B cell (primary cell): Measurements from ENCODE around the gene STUM. TPM values are rescaled to one million over a fixed set of nuclear protein-coding genes. Genes with fewer than 3 reads are reported as not detected.

Experiments used
- ATAC-seq: fragments of 200-7000 bp; cut with Tn5 transposase; one replicate; pipeline ENCODE4 v1.10.0; 2021; ENCODE audit warnings: low read depth, mild to moderate bottlenecking, moderate number of reproducible peaks, moderate library complexity
- CTCF ChIA-PET: fragments of 350-600 bp; sonication (Branson Sonifier 250); formaldehyde crosslinking; loops from one replicate; lab custom pipeline; 2021; ENCODE audit warnings: antibody characterized with exemption, inconsistent platforms; lab: Charles Lee
- POLR2A ChIA-PET: fragments of 350-600 bp; sonication (Branson Sonifier 250); formaldehyde crosslinking; loops from one replicate; lab custom pipeline; 2021; ENCODE audit warnings: antibody characterized with exemption; lab: Charles Lee
- DNase-seq: peaks from one replicate; pipeline ENCODE4 v3.0.0; 2013
- H2AFZ ChIP-seq: 2 replicates; pipeline ENCODE4 v1.6.1; 2012; ENCODE audit warnings: mild to moderate bottlenecking, low read depth, low read length; ENCODE audit not compliant: insufficient read depth, poor library complexity, severe bottlenecking
- H3K27ac ChIP-seq, 2 donors: 1 replicate in 1 of 2; 2 replicates in 1 of 2; pipeline ENCODE4 v1.5.1; 2012 to 2013; ENCODE audit warnings: low read length in 2 of 2, mild to moderate bottlenecking in 2 of 2, moderate library complexity in 1 of 2
- H3K27me3 ChIP-seq, 4 experiments: fragments of 200-600 bp in 1 of 4; sonication (generic) in 1 of 4; replicated peaks in 1 of 4; 1 replicate in 2 of 4; 2 replicates in 2 of 4; pipeline versions ENCODE4 v1.6.1 to v1.7.0; 2013 to 2016; ENCODE audit warnings: low read length in 3 of 4, mild to moderate bottlenecking in 2 of 4, mixed read lengths in 1 of 4, moderate library complexity in 1 of 4; ENCODE audit not compliant: insufficient read depth in 4 of 4, control insufficient read depth in 3 of 4; ENCODE audit errors: control extremely low read depth in 1 of 4
- H3K36me3 ChIP-seq, 2 experiments: replicated peaks in 1 of 2; 1 replicate in 1 of 2; 2 replicates in 1 of 2; pipeline versions ENCODE4 v1.6.1 to v1.7.1; 2013; ENCODE audit warnings: low read length in 1 of 2; ENCODE audit not compliant: insufficient read depth in 2 of 2, control insufficient read depth in 1 of 2; ENCODE audit errors: control extremely low read depth in 1 of 2, extremely low read depth in 1 of 2
- H3K4me1 ChIP-seq, 2 donors: fragments of 200-600 bp in 1 of 2; sonication (generic) in 1 of 2; 1 replicate in 1 of 2; 2 replicates in 1 of 2; pipeline versions ENCODE4 v1.5.1 to v1.6.1; 2013 to 2017; ENCODE audit warnings: low read length in 2 of 2; ENCODE audit not compliant: control insufficient read depth in 2 of 2, insufficient read depth in 2 of 2
- H3K4me2 ChIP-seq: replicated peaks from 2 replicates; pipeline ENCODE3; 2012; ENCODE audit warnings: mild to moderate bottlenecking, low read depth, low read length; ENCODE audit not compliant: poor library complexity, severe bottlenecking
- H3K4me3 ChIP-seq, 5 experiments: fragments of 200-600 bp in 1 of 5; sonication (generic) in 1 of 5; 1 replicate in 3 of 5; 2 replicates in 2 of 5; pipeline versions ENCODE4 v1.5.1 to v1.7.0; 2011 to 2016; ENCODE audit warnings: low read length in 4 of 5, mild to moderate bottlenecking in 4 of 5, low read depth in 2 of 5, control low read depth in 1 of 5, moderate library complexity in 1 of 5; ENCODE audit not compliant: insufficient read depth in 1 of 5; ENCODE audit errors: control extremely low read depth in 1 of 5, extremely low read depth in 1 of 5
- H3K79me2 ChIP-seq: fragments of 200-600 bp; sonication (generic); one replicate; pipeline ENCODE4 v1.6.0; 2016; ENCODE audit warnings: low read length; ENCODE audit not compliant: control insufficient read depth, insufficient read depth
- H3K9ac ChIP-seq: fragments of 200-600 bp; sonication (generic); 2 replicates; pipeline ENCODE4 v1.6.1; 2017; ENCODE audit warnings: mild to moderate bottlenecking, low read length, moderate library complexity
- H3K9me3 ChIP-seq, 3 donors: one replicate each; pipeline versions ENCODE4 v1.6.1 to v1.7.1; 2013; ENCODE audit warnings: low read length in 2 of 3; ENCODE audit not compliant: control insufficient read depth in 2 of 3, insufficient read depth in 1 of 3; ENCODE audit errors: control extremely low read depth in 1 of 3
- H4K20me1 ChIP-seq: 2 replicates; pipeline ENCODE4 v1.6.0; 2012; ENCODE audit warnings: mild to moderate bottlenecking, low read length; ENCODE audit not compliant: insufficient read depth, control insufficient read depth, poor library complexity, severe bottlenecking
- H3K27ac Mint-ChIP-seq: one replicate; pipeline ENCODE4 v1.8.0; 2021; ENCODE audit warnings: mixed read lengths
- H3K27me3 Mint-ChIP-seq: one replicate; pipeline ENCODE4 v1.8.0; 2021; ENCODE audit warnings: mixed read lengths
- H3K4me1 Mint-ChIP-seq: one replicate; pipeline ENCODE4 v1.8.0; 2021; ENCODE audit warnings: mixed read lengths
- H3K4me3 Mint-ChIP-seq: one replicate; pipeline ENCODE4 v1.8.0; 2021; ENCODE audit warnings: mixed read lengths
- H3K9me3 Mint-ChIP-seq: one replicate; pipeline ENCODE4 v1.8.0; 2022; ENCODE audit warnings: mixed read lengths; ENCODE audit not compliant: insufficient read depth
- CTCF ChIP-seq: fragments of 200-600 bp; IDR thresholded peaks from one replicate; pipeline ENCODE4 v1.8.0; 2022; ENCODE audit warnings: antibody characterized with exemption, mild to moderate bottlenecking
- EZH2 ChIP-seq: IDR thresholded peaks from 2 replicates; pipeline ENCODE4 v1.6.1; 2012; ENCODE audit warnings: borderline replicate concordance, low read depth, mild to moderate bottlenecking, moderate library complexity, low read length; ENCODE audit not compliant: insufficient read depth, poor library complexity, severe bottlenecking
- WGBS: methylation state at CpG from one replicate; pipeline ENCODE4 v1.1.5; 2013; ENCODE audit warnings: missing lambda C conversion rate; ENCODE audit not compliant: insufficient coverage; 5-methylcytosine and 5-hydroxymethylcytosine counted together
- intact Hi-C: fragments of 100-400 bp; cut with micrococcal nuclease; formaldehyde crosslinking; loops from one replicate; pipeline ENCODE4 v1.10.0; 2022
- polyA plus RNA-seq: library from polyadenylated mRNA; depleted of rRNA; stranded (reverse); fragments of >200 nt; gene quantifications from 2 replicates; pipeline ENCODE4 v1.2.3, GENCODE V29; 2012
- total RNA-seq, 2 donors: library from RNA; stranded (reverse); fragments of 120-200 nt in 1 of 2; gene quantifications; 1 replicate in 1 of 2; 2 replicates in 1 of 2; pipeline versions ENCODE4 v1.2.3 to v1.2.4, GENCODE V29; 2013 to 2022

The STUM gene
- total and polyA plus RNA-seq, 2 donors (not counting 1 experiment from before 2014, with no cell fraction given): 0.12 to 0.69 TPM

- no peak overlapping the region for H3K4me2 ChIP-seq
- CTCF ChIA-PET: interaction anchor here (1.1 to 1.9 kb wide), 3 partner anchors 22 to 146 kb away, joined by 3 to 10 read pairs (median 5); no protein-coding TSS in a partner anchor
- Mint-ChIP-seq H3K4me1 (peaks cover 12% of the 10 kb centered on the region), H3K27ac (no peak overlapping the region), H3K4me3 (no peak overlapping the region), H3K9me3 (no peaks in the 10 kb centered on the region), H3K27me3 (no peaks in the 10 kb centered on the region)
- WGBS: 94% methylated on average over 3 of the region's 6 CpGs
- no peaks in the 10 kb centered on the region for H3K36me3 ChIP-seq
- no peak overlapping the region for H2AFZ ChIP-seq
- H3K27ac ChIP-seq: no peak overlapping the region
- H3K27me3 ChIP-seq: peaks cover 0 to 3% (median 0%) of the 10 kb centered on the region in 4 experiments
- H4K20me1 ChIP-seq: no peaks in the 10 kb centered on the region
- peaks cover 0 to 4% (median 0%) of the 10 kb centered on the region in 3 donors for H3K9me3 ChIP-seq
- no peak overlapping the region for H3K4me3 ChIP-seq
- no peaks in the 10 kb centered on the region for H3K79me2 ChIP-seq
- ATAC-seq (no peak), DNase-seq (no peak)
- H3K9ac ChIP-seq: no peak overlapping the region
- no peaks in the 10 kb centered on the region for H3K4me1 ChIP-seq
- no peak for TF ChIP-seq EZH2
- no peak for TF ChIP-seq CTCF
- POLR2A ChIA-PET: no interaction called here
- intact Hi-C loops: no loop called here
Observed at GRCh38 chr1:226568975-226569741, 20.6 kb downstream of the STUM start.
